Embryonic facial prominence (tissue), 1 donor: ENCODE measurements around the gene SYT2.
"Not testable (repeated sequence)": the region's sequence is repeated elsewhere in the genome, so short reads cannot be mapped to it uniquely, and the experiment has no call there.

Experiments
- DNase-seq: peaks from one replicate; pipeline ENCODE4 v3.0.0-alpha.2; 2016; ENCODE audit errors: extremely low spot score

The SYT2 gene

GRCh38 chr1:202642619-202643291 lies 67.5 kb downstream of the SYT2 start:
- no peak for DNase-seq

- no peak for DNase-seq
Measured at GRCh38 chr1:202642212-202642611, 68.0 kb downstream of the SYT2 start.

DNA sequence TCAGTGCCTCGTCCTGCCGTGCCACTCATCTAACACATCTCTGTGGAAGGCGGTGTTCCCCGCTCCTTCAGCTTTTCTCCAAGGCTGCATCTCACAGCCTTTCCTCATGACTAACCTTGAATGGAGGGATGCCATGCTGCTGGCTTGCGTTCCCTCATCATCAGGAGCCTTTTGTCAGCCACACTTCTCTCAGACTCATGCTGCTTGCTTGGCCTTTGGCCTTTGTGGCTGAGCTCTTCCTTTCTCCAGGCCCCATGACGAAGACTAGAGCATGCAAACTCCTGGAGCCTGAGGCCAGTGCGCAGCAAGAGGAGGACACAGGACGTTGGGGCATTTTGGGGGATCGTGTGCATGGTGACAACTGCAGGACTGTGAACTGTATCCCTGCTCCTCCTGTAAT lies 70.8 kb downstream of the SYT2 start:
- DNase-seq = no peak

DNA sequence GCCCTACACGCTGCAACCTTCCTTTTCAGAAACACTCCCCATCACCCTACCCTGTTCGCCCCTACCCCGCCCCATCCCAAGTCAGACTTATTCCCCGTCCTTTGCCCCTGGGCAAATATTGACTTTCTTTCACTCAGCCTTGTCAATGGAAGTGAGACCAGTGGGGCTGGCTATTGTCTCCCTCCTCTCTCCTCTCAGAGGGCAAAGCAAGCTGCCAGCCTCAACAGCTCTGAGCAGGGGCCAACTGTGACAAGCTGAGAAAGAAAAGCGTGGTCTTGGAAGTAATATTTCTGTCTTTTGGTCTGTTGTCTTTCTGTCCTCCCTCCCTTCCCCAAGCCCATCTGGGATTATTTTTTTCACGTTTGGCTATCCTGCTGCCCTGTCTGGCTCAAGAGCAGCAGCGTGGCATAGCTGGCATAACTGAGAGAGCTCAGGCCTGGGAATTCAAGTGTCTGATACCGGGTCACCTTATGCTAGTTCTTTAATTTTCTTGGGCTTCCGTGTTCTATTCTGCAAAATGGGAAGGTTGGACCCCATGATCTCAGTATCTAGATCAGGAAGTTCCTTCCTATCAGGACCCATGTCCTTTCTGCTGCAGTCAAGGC lies 71.5 kb downstream of the SYT2 start:
- not testable (repeated sequence) for DNase-seq

- no peak for DNase-seq
Measured at GRCh38 chr1:202638019-202638700, 72.1 kb downstream of the SYT2 start.

DNA sequence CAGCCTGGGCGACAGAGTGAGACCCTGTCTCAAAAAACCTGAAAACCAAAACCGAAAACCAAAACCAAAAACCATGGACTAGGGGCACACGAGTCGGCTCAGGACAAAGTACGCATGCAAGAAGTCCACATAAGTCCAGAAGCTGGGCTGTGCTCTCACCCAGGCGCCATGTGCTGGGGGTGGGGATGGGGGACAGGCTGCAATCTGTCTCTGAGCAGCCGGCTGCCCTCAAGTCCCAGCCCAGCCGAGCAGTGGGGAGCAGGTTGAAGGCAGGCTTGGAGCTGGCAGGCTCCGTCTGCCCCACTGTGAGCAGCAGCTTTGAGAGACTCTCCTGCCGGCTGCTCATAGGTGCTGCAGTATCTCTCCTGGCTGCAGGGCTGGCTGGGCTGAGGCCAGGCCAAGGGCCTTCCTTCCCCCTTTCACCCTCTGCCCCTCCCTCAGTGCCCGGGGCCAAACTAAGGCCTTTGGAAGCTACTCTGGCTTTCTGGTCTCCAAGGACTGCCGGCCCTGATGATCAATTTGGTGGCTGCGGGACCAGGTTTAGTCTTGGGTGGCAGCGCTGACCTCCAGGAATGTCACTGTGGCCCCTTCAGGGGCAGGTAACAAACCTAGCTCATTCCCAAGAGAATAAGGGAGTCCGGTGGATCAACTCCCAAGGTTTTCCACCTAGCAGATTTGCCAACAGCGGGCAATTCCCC lies 72.8 kb downstream of the SYT2 start:
- DNase-seq = not testable (repeated sequence)

GRCh38 chr1:202636171-202636570 lies 74.1 kb downstream of the SYT2 start:
- not testable (repeated sequence) for DNase-seq

- no peak for DNase-seq
Measured at GRCh38 chr1:202632241-202632640, 78.0 kb downstream of the SYT2 start.

GRCh38 chr1:202631076-202631923 lies 79.0 kb downstream of the SYT2 start:
- no peak for DNase-seq

GRCh38 chr1:202630541-202630940 lies 79.7 kb downstream of the SYT2 start:
- DNase-seq = no peak

GRCh38 chr1:202630096-202630495 lies 80.2 kb downstream of the SYT2 start:
- not testable (repeated sequence) for DNase-seq

- not testable (repeated sequence) for DNase-seq
Measured at GRCh38 chr1:202629257-202629811, 80.9 kb downstream of the SYT2 start.

DNA sequence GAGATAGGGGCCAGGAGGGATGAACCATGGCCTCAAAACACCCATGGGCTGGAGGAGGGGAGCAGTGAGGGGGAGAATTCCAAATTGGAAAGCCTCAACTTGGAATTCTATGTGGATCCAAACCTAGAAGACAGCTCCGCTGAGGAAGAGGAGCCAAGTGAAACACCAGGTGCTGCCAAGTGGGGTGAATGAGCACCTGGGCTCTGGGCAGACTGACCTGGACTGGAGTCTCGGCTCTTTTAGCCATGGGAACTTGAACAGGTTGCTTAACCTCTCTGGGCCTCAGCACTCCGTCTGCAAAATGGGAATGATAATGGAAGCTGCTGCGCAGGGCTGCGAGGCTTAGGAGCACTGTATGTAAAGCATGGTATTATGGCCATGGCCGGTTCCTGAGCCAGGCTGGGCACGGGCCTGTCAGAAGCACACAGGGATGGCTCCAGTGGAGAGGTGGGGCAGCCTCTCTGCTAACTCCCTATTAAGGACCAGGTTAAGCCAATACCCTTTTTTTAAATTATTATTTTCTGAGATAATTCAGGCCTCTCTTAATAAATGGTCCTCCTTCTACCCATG lies 81.5 kb downstream of the SYT2 start:
- no peak for DNase-seq

DNA sequence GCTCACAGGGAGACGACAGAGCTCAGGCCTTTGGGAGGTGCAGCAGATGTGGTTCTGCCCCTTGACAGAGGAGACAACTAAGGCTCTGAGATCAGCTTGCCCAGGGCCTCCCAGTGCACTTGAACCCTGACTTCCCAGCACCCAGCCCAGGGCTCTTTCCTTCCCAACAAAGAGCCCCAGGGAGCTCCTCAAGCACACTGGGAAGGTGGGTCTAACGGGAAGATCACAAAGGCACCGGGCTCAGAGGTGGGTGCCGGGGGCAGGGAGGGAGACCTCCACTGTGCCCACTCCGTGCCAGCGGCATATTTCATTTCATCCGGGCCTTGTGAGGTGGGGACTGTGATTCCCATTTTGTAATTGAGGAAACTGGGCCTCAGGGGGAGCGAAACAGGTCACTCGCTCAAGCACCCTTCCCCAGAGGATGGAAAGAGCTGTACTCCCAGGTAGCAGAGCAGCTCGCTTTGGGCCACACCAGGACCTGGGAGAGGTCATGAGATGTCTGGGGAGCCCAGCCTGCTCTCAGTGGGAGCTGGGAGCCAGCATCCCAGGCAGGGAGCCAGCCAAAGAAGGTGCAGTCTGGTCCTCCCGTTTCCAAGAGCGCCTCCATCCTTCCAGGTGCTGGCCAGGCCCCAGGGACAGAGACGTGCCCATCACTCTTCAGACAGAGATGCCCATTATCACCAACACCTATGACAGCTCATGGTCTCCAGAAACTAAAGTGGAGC lies 82.3 kb downstream of the SYT2 start:
- DNase-seq = no peak

DNA sequence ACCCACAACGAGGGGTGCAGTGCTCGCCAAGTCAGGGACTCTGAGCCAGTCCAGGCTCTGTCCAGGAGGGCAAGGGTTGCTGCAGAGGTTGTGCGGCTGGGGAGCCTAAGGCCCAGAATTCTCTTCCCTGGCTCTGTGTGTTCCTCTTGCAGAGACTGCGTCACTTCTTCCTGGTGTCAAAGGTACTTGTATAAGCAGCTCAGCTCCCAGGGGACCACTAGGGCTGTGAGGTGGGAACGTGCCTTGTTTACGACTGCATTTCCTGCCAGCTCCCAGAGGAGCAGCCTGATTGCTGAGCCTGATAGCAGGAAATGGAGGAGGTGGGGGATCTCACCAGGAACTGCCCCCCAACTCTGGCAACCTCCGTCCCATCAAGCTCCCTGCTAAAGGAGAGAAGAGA lies 83.2 kb downstream of the SYT2 start:
- DNase-seq = not testable (repeated sequence)

GRCh38 chr1:202625416-202626360 lies 84.6 kb downstream of the SYT2 start:
- no peak for DNase-seq

- DNase-seq = no peak
Measured at GRCh38 chr1:202624781-202625108, 85.5 kb downstream of the SYT2 start.

DNA sequence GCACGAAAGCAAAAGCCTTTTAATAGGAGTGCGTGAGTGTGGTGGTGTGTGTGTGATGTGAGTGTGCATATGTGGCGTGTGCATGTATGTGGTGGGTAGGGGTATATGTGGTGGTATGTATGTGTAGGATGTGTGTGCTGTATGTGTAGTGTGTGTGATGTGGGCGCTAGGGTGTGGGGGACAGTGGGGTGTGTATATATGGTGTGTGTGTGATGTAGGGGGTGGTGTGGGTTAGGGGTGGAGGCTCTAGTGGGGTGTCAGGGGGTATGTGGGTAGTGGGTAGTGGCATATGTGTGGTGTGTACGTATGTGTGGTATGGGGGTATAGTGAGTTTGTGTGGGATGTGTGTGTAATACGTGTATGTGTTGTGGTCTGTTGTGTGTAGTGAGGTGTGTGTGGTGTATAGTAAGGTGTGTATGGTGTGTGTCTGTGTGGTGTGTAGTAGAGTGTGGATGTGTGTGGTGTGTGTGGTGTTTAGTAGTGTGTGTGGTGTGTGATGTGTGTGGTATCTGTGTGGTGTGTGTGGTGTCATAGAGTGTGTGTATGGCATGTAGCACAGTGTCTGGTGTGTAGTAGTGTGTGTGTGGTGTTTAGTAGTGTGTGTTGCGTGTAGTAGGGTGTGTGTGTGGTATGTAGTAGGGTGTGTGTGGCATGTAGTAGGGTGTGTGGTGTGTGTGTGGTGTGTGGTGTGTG lies 86.0 kb downstream of the SYT2 start:
- no peak for DNase-seq

DNA sequence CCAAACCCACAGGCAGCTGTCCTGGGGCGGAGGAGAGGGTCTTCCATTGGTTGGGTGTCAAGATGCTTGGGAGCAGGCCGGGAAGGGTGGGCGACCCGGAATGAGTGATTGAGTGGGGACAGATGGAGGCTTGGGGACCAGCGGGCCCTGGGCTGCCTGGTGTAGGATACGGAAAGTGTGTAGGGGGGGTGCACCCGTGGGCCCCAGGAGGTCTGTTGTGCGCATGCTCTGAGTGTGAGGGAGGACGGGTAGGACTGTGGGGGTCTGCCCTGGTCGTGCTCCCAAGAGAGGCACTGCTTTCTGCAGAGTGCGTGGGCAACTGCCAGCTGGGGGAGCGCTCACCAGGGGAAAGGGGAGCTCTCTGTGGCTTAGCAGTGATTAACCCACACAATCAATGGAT lies 86.8 kb downstream of the SYT2 start:
- not testable (repeated sequence) for DNase-seq
